Liver (tissue), 9 donors: ENCODE measurements around the gene TRMO. TPM values are rescaled to one million over a fixed set of nuclear protein-coding genes. Genes with fewer than 3 reads are reported as not detected.

Experiments used
- DNase-seq: peaks from one replicate; pipeline ENCODE4 v3.0.0-alpha.2; 2017; ENCODE audit warnings: low spot score
- H3K27ac ChIP-seq, 2 donors: one replicate each; pipeline ENCODE4 v1.7.0; 2013; ENCODE audit warnings: inconsistent platforms in 2 of 2, low read length in 2 of 2, control low read depth in 1 of 2, low read depth in 1 of 2, mild to moderate bottlenecking in 1 of 2
- H3K27me3 ChIP-seq, 4 donors: one replicate each; pipeline versions ENCODE4 v1.6.1 to v1.7.0; 2013; ENCODE audit warnings: low read length in 3 of 4, inconsistent platforms in 1 of 4, mild to moderate bottlenecking in 1 of 4, moderate library complexity in 1 of 4; ENCODE audit not compliant: control insufficient read depth in 4 of 4, insufficient read depth in 4 of 4
- H3K36me3 ChIP-seq, 4 donors: one replicate each; pipeline versions ENCODE4 v1.6.1 to v1.7.0; 2013; ENCODE audit warnings: low read length in 3 of 4, mild to moderate bottlenecking in 3 of 4, low read depth in 1 of 4, moderate library complexity in 1 of 4; ENCODE audit not compliant: control insufficient read depth in 4 of 4, insufficient read depth in 3 of 4
- H3K4me1 ChIP-seq, 4 donors: one replicate each; pipeline versions ENCODE4 v1.6.1 to v1.7.0; 2013; ENCODE audit warnings: low read length in 3 of 4, mild to moderate bottlenecking in 3 of 4, moderate library complexity in 1 of 4; ENCODE audit not compliant: control insufficient read depth in 4 of 4, insufficient read depth in 4 of 4
- H3K4me3 ChIP-seq, 3 donors: one replicate each; pipeline versions ENCODE4 v1.6.1 to v1.7.0; 2013; ENCODE audit warnings: low read length in 3 of 3, control low read depth in 1 of 3, low read depth in 1 of 3, mild to moderate bottlenecking in 1 of 3
- H3K9ac ChIP-seq, 2 donors: one replicate each; pipeline ENCODE4 v1.7.0; 2013; ENCODE audit warnings: low read length in 2 of 2, mild to moderate bottlenecking in 2 of 2, moderate library complexity in 2 of 2, control low read depth in 1 of 2, low read depth in 1 of 2
- H3K9me3 ChIP-seq, 4 donors: one replicate each; pipeline versions ENCODE4 v1.6.1 to v1.7.0; 2013; ENCODE audit warnings: low read length in 3 of 4; ENCODE audit not compliant: control insufficient read depth in 4 of 4
- EGR1 ChIP-seq, 2 donors: IDR thresholded peaks; 2 replicates each; pipeline ENCODE4 v1.6.1; 2016 to 2018; ENCODE audit warnings: antibody characterized with exemption in 2 of 2, low read depth in 2 of 2
- FOXA1 ChIP-seq: IDR thresholded peaks from 2 replicates; pipeline ENCODE4 v1.6.1; 2016; ENCODE audit warnings: antibody characterized with exemption
- FOXA2 ChIP-seq: IDR thresholded peaks from 2 replicates; pipeline ENCODE4 v1.6.1; 2016; ENCODE audit warnings: antibody characterized with exemption
- GABPA ChIP-seq, 2 donors: IDR thresholded peaks in 1 of 2; conservative IDR thresholded peaks in 1 of 2; 2 replicates each; pipeline ENCODE4 v1.6.1; 2016; ENCODE audit warnings: antibody characterized with exemption in 2 of 2, mild to moderate bottlenecking in 1 of 2, moderate library complexity in 1 of 2
- HNF4A ChIP-seq, 2 donors: conservative IDR thresholded peaks; 2 replicates each; pipeline ENCODE4 v1.6.1; 2016; ENCODE audit warnings: antibody characterized with exemption in 2 of 2, mild to moderate bottlenecking in 2 of 2
- JUND ChIP-seq, 2 donors: IDR thresholded peaks; 2 replicates each; pipeline ENCODE4 v1.6.1; 2016; ENCODE audit warnings: antibody characterized with exemption in 2 of 2
- NR2F2 ChIP-seq: IDR thresholded peaks from 2 replicates; pipeline ENCODE4 v1.6.1; 2016; ENCODE audit warnings: antibody characterized with exemption
- RAD21 ChIP-seq, 2 donors: IDR thresholded peaks; 2 replicates each; pipeline ENCODE4 v1.6.1; 2016; ENCODE audit warnings: antibody characterized with exemption in 2 of 2, mild to moderate bottlenecking in 2 of 2
- RXRA ChIP-seq, 2 donors: IDR thresholded peaks; 2 replicates each; pipeline ENCODE4 v1.6.1; 2017 to 2018; ENCODE audit warnings: antibody characterized with exemption in 2 of 2, mild to moderate bottlenecking in 1 of 2
- SP1 ChIP-seq: IDR thresholded peaks from 2 replicates; pipeline ENCODE4 v1.6.1; 2018; ENCODE audit warnings: antibody characterized with exemption, mild to moderate bottlenecking
- TAF1 ChIP-seq: conservative IDR thresholded peaks from 2 replicates; pipeline ENCODE4 v1.6.1; 2016; ENCODE audit warnings: antibody characterized with exemption, mild to moderate bottlenecking
- YY1 ChIP-seq: IDR thresholded peaks from 2 replicates; pipeline ENCODE4 v1.6.1; 2016; ENCODE audit warnings: antibody characterized with exemption, mild to moderate bottlenecking
- WGBS: extraction: QIAGEN DNeasy Blood & Tissue Kit; methylation state at CpG from one replicate; pipeline ENCODE4 v1.1.7; 2013; 5-methylcytosine and 5-hydroxymethylcytosine counted together
- polyA plus RNA-seq, 2 donors: library from polyadenylated mRNA; stranded (reverse) in 1 of 2; unstranded in 1 of 2; fragments of 200-250 nt in 1 of 2; fragments of >200 nt in 1 of 2; fragmentation: Nextera tagmentation in 1 of 2; extraction: Ambion mirVana in 1 of 2; gene quantifications; one replicate each; pipeline versions ENCODE4 v1.2.1 to v1.2.3, GENCODE V29; 2013 to 2015
- total RNA-seq, 2 donors: library from RNA; depleted of rRNA; stranded (reverse); fragments of >200 nt; gene quantifications; one replicate each; pipeline ENCODE4 v1.2.3, GENCODE V29; 2014
- TF ChIP-seq, protein P1 (sequence below): IDR thresholded peaks from 2 replicates; pipeline ENCODE4 v1.6.1; 2016; ENCODE audit warnings: antibody characterized with exemption
- TF ChIP-seq, protein P2 (sequence below): fragments of 150-350 bp; IDR thresholded peaks from 2 replicates; pipeline ENCODE4 v1.5.1; 2017; ENCODE audit warnings: improper control_type of control experiment, low read depth, low read length; ENCODE audit not compliant: missing input control
- TF ChIP-seq, protein P3 (sequence below): IDR thresholded peaks from 2 replicates; pipeline ENCODE4 v1.6.1; 2016; ENCODE audit warnings: antibody characterized with exemption
- TF ChIP-seq, protein P4 (sequence below): IDR thresholded peaks from 2 replicates; pipeline ENCODE4 v1.6.1; 2016; ENCODE audit warnings: antibody characterized with exemption
- TF ChIP-seq, protein P5 (sequence below): IDR thresholded peaks from 2 replicates; pipeline ENCODE4 v1.6.1; 2016; ENCODE audit warnings: antibody characterized with exemption, mild to moderate bottlenecking
- donor health status: healthy.
- donor health status: healthy.
- donor health status: healthy.
- donor health status: healthy.
- donor health status: healthy.

Gene TRMO
- total and polyA plus RNA-seq, 4 donors = 7.0 to 13.2 (median 9.7) TPM

DNA sequence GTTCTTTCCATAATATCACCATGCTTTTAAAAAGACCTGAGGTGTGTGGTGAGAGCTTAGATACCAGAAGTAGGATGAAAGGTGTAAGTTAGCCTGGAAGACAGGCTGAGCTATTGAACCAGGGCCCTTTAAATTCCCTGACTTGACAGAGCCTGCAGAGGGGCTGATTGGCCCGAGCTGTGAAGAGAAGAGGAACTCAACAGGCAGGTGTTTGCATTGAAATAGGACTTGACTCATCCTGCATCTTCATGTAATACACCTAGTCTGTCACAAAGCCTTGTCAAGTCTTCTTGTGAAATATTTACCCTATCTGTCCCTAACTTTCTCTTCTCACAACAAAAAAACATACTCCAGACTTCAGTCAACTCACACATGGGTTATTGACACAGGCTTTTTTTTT is 44.2 kb upstream of the TRMO start:
- no peak overlapping the region for H3K9ac ChIP-seq
- H3K27ac ChIP-seq = no peak overlapping the region
- no peaks in the 10 kb centered on the region for H3K27me3 ChIP-seq
- H3K9me3 ChIP-seq = no peaks in the 10 kb centered on the region
- H3K4me1 ChIP-seq = no peaks in the 10 kb centered on the region
- no peak overlapping the region for H3K4me3 ChIP-seq
- no peaks in the 10 kb centered on the region for H3K36me3 ChIP-seq
- WGBS = 35% methylated on average over 1 of the region's 1 CpG
- DNase-seq = peak; percentile 23
- no peak for TF ChIP-seq RXRA (IDR thresholded peaks at IDR 0.05)
- TF ChIP-seq EGR1 (IDR thresholded peaks at IDR 0.05; ENCODE audit: low read depth in 2 of 2) = no peak
- TF ChIP-seq, protein P1, sequence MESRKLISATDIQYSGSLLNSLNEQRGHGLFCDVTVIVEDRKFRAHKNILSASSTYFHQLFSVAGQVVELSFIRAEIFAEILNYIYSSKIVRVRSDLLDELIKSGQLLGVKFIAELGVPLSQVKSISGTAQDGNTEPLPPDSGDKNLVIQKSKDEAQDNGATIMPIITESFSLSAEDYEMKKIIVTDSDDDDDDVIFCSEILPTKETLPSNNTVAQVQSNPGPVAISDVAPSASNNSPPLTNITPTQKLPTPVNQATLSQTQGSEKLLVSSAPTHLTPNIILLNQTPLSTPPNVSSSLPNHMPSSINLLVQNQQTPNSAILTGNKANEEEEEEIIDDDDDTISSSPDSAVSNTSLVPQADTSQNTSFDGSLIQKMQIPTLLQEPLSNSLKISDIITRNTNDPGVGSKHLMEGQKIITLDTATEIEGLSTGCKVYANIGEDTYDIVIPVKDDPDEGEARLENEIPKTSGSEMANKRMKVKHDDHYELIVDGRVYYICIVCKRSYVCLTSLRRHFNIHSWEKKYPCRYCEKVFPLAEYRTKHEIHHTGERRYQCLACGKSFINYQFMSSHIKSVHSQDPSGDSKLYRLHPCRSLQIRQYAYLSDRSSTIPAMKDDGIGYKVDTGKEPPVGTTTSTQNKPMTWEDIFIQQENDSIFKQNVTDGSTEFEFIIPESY = no peak
- TF ChIP-seq, protein P2, sequence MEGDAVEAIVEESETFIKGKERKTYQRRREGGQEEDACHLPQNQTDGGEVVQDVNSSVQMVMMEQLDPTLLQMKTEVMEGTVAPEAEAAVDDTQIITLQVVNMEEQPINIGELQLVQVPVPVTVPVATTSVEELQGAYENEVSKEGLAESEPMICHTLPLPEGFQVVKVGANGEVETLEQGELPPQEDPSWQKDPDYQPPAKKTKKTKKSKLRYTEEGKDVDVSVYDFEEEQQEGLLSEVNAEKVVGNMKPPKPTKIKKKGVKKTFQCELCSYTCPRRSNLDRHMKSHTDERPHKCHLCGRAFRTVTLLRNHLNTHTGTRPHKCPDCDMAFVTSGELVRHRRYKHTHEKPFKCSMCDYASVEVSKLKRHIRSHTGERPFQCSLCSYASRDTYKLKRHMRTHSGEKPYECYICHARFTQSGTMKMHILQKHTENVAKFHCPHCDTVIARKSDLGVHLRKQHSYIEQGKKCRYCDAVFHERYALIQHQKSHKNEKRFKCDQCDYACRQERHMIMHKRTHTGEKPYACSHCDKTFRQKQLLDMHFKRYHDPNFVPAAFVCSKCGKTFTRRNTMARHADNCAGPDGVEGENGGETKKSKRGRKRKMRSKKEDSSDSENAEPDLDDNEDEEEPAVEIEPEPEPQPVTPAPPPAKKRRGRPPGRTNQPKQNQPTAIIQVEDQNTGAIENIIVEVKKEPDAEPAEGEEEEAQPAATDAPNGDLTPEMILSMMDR = no peak
- TF ChIP-seq RAD21 (IDR thresholded peaks at IDR 0.05) = no peak
- no peak for TF ChIP-seq JUND (IDR thresholded peaks at IDR 0.05)
- TF ChIP-seq, protein P3, sequence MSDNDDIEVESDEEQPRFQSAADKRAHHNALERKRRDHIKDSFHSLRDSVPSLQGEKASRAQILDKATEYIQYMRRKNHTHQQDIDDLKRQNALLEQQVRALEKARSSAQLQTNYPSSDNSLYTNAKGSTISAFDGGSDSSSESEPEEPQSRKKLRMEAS = no peak
- TF ChIP-seq FOXA2 = no peak
- TF ChIP-seq HNF4A (conservative IDR thresholded peaks at IDR 0.05) = no peak
- no peak for TF ChIP-seq NR2F2
- no peak for TF ChIP-seq FOXA1
- TF ChIP-seq TAF1 = no peak
- no peak for TF ChIP-seq YY1
- TF ChIP-seq, protein P4, sequence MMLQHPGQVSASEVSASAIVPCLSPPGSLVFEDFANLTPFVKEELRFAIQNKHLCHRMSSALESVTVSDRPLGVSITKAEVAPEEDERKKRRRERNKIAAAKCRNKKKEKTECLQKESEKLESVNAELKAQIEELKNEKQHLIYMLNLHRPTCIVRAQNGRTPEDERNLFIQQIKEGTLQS = no peak

DNA sequence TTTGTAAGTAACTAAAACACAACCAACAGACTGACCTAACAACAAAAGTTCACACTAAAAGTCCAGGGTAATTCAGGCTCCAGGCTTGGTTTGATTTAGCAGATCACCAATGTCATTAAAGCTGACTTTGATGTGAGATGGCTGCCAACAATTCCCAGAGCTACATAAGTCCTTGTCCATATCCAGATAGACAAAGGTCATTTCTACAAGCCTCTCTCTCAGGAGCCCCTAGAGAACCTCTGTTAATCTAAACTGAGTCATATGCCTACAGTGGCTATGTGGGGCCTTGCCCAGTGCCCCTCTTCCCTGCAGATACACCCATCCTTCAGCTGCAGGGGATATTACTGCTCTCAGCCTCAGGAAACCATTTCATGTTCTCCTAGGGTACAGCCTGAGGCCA is 42.6 kb upstream of the TRMO start:
- no peak overlapping the region for H3K27ac ChIP-seq
- H3K36me3 ChIP-seq = no peaks in the 10 kb centered on the region
- H3K9me3 ChIP-seq = no peaks in the 10 kb centered on the region
- no peak overlapping the region for H3K4me3 ChIP-seq
- TF ChIP-seq SP1 (no peak), GABPA (IDR thresholded peaks at IDR 0.05 in 1 of 2, conservative IDR thresholded peaks at IDR 0.05 in 1 of 2) (no peak), NR2F2 (no peak), YY1 (no peak), TAF1 (no peak), JUND (IDR thresholded peaks at IDR 0.05) (no peak), FOXA2 (no peak), RAD21 (IDR thresholded peaks at IDR 0.05) (no peak), RXRA (IDR thresholded peaks at IDR 0.05) (no peak), FOXA1 (no peak)
- TF ChIP-seq, protein P2 = no peak
- TF ChIP-seq, protein P1 = no peak
- TF ChIP-seq, protein P3 = no peak
- TF ChIP-seq, protein P5, sequence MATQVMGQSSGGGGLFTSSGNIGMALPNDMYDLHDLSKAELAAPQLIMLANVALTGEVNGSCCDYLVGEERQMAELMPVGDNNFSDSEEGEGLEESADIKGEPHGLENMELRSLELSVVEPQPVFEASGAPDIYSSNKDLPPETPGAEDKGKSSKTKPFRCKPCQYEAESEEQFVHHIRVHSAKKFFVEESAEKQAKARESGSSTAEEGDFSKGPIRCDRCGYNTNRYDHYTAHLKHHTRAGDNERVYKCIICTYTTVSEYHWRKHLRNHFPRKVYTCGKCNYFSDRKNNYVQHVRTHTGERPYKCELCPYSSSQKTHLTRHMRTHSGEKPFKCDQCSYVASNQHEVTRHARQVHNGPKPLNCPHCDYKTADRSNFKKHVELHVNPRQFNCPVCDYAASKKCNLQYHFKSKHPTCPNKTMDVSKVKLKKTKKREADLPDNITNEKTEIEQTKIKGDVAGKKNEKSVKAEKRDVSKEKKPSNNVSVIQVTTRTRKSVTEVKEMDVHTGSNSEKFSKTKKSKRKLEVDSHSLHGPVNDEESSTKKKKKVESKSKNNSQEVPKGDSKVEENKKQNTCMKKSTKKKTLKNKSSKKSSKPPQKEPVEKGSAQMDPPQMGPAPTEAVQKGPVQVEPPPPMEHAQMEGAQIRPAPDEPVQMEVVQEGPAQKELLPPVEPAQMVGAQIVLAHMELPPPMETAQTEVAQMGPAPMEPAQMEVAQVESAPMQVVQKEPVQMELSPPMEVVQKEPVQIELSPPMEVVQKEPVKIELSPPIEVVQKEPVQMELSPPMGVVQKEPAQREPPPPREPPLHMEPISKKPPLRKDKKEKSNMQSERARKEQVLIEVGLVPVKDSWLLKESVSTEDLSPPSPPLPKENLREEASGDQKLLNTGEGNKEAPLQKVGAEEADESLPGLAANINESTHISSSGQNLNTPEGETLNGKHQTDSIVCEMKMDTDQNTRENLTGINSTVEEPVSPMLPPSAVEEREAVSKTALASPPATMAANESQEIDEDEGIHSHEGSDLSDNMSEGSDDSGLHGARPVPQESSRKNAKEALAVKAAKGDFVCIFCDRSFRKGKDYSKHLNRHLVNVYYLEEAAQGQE = no peak
- TF ChIP-seq, protein P4 = no peak
- H3K9ac ChIP-seq = no peak overlapping the region
- DNase-seq = no peak
- no peaks in the 10 kb centered on the region for H3K4me1 ChIP-seq
- H3K27me3 ChIP-seq = no peaks in the 10 kb centered on the region
